Lower leg skin (tissue), 3 donors: ENCODE results near the gene GPR39.

Experiments used
- POLR2A ChIP-seq, 2 donors: fragments of 450-650 bp; IDR thresholded peaks; one replicate each; pipeline ENCODE4 v1.6.1; 2016 to 2017; ENCODE audit warnings: antibody characterized with exemption in 2 of 2, mild to moderate bottlenecking in 1 of 2, moderate library complexity in 1 of 2
- TF ChIP-seq, protein P1 (sequence below), 3 donors: fragments of 450-650 bp; IDR thresholded peaks; one replicate each; pipeline ENCODE4 v1.5.1; 2016; ENCODE audit warnings: antibody characterized with exemption in 3 of 3, mild to moderate bottlenecking in 3 of 3, moderate library complexity in 2 of 3

DNA sequence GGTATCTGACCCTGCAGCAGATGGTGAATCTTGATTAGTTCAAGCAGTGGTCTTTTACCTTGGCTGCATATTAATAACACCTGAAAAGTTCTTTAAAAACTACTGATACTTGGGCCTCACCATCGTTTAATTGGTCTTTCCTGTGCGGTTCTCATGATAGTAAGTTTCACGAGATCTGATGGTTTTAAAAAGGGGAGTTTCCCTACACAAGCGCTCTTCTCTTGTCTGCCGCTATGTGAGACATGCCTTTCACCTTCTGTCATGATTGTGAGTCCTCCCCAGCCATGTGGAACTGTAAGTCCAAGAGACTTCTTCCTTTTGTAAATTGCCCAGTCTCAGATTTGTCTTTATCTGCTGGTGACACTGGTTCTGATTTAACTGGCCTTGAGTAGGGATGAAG, 151.1 kb downstream of the GPR39 start:
- TF ChIP-seq, protein P1, sequence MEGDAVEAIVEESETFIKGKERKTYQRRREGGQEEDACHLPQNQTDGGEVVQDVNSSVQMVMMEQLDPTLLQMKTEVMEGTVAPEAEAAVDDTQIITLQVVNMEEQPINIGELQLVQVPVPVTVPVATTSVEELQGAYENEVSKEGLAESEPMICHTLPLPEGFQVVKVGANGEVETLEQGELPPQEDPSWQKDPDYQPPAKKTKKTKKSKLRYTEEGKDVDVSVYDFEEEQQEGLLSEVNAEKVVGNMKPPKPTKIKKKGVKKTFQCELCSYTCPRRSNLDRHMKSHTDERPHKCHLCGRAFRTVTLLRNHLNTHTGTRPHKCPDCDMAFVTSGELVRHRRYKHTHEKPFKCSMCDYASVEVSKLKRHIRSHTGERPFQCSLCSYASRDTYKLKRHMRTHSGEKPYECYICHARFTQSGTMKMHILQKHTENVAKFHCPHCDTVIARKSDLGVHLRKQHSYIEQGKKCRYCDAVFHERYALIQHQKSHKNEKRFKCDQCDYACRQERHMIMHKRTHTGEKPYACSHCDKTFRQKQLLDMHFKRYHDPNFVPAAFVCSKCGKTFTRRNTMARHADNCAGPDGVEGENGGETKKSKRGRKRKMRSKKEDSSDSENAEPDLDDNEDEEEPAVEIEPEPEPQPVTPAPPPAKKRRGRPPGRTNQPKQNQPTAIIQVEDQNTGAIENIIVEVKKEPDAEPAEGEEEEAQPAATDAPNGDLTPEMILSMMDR (IDR thresholded peaks at IDR 0.05): no peak
- no peak for TF ChIP-seq POLR2A (IDR thresholded peaks at IDR 0.05)
